NT2/D1 (cell line): Measurements from ENCODE around the gene EML6.

Source experiments
- DNase-seq: peaks from one replicate; pipeline ENCODE4 v3.0.0-alpha.2; 2011; ENCODE audit warnings: low read depth, low spot score
- H3K27me3 ChIP-seq: 2 replicates; pipeline ENCODE4 v1.6.0; 2011; ENCODE audit warnings: mild to moderate bottlenecking; ENCODE audit not compliant: insufficient read length, insufficient read depth
- H3K36me3 ChIP-seq: 2 replicates; pipeline ENCODE4 v1.6.1; 2011; ENCODE audit warnings: mild to moderate bottlenecking, low read length, mixed read lengths; ENCODE audit not compliant: insufficient read depth, insufficient read length
- H3K4me1 ChIP-seq: 2 replicates; pipeline ENCODE4 v1.5.1; 2011; ENCODE audit not compliant: insufficient read depth, insufficient read length
- H3K4me3 ChIP-seq: 2 replicates; pipeline ENCODE4 v1.5.1; 2011; ENCODE audit warnings: low read depth; ENCODE audit not compliant: insufficient read length
- H3K9ac ChIP-seq: 2 replicates; pipeline ENCODE4 v1.6.0; 2011; ENCODE audit warnings: low read depth; ENCODE audit not compliant: insufficient read length
- H3K9me3 ChIP-seq: 2 replicates; pipeline ENCODE4 v1.5.1; 2011; ENCODE audit warnings: mild to moderate bottlenecking, low read length; ENCODE audit not compliant: insufficient read depth
- SUZ12 ChIP-seq: IDR thresholded peaks from 2 replicates; pipeline ENCODE4 v1.6.1; 2011; ENCODE audit not compliant: insufficient read length, insufficient read depth; ENCODE audit errors: extremely low read depth
- YY1 ChIP-seq: IDR thresholded peaks from 2 replicates; pipeline ENCODE4 v1.6.1; 2011; ENCODE audit not compliant: insufficient read length, insufficient read depth
- ZNF274 ChIP-seq: IDR thresholded peaks from 2 replicates; pipeline ENCODE4 v1.6.1; 2011; ENCODE audit warnings: mild to moderate bottlenecking, low read depth, low read length

The EML6 gene

DNA sequence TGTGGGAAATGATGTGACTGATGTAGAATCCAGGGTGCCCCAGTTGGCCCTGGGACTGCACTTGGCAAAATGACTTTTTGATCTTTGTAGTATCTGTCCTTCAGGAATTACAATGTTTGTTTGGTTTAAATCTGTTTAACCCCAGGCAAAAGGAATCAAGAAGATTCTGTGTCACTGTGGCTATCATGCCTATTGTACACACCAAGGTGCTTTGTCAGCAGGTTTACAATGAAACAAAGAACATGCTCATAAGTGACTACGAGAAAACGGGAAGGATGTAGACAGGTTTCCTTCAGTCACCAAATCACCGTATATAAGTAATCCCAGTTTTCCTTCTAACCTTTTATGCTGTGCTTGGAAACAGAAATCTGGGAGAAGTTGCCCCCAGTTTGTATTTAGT is 217.3 kb downstream of the EML6 start:
- DNase-seq = no peak
- no peak overlapping the region for H3K9ac ChIP-seq
- no peaks in the 10 kb centered on the region for H3K36me3 ChIP-seq
- H3K4me1 ChIP-seq = peaks cover 2% of the 10 kb centered on the region
- TF ChIP-seq SUZ12 (no peak), YY1 (no peak), ZNF274 (no peak)
- H3K27me3 ChIP-seq = no peaks in the 10 kb centered on the region
- H3K9me3 ChIP-seq = 0 out of 2 replicates have a peak, but pooled peaks cover 3% of the 10 kb centered on the region
- H3K4me3 ChIP-seq = no peak overlapping the region

DNA sequence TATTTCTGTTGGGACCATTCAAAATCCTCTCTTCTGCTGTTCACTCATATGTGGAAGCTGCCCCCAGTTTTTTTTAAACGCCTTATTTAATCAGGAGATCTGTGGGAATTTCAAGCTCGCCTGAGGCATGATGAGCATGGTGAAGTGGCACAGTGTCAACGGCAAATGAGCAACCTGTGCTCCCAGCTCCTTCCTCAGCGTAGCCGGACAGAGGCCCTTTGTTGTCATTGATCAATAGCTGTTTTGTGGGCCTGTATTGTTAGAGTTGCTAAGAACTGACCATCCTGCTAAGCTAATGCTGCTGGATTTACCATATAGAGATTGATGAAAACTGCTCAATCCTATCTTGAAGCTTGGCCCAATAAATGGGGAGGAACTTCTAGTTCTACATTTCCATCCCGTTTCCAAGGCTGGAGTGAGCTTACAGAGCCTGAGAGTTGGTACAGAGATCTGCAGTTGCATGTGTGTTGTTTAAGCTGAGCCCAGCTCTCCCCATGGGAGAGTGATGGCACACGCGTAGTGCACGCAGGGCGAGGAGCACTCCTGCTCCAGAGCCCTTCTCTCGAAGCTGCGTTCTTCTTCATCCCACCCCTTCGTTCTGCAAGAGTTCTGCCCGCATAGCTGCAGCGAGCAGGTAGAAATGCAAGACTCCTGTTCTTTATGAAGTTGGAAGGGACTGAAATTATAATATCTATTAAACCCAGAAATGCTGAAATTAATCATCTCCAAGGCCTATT is 218.0 kb downstream of the EML6 start:
- H3K27me3 ChIP-seq = no peaks in the 10 kb centered on the region
- DNase-seq = no peak
- 0 out of 2 replicates have a peak, but pooled peaks cover 3% of the 10 kb centered on the region for H3K9me3 ChIP-seq
- H3K9ac ChIP-seq = no peak overlapping the region
- no peaks in the 10 kb centered on the region for H3K36me3 ChIP-seq
- peaks cover 2% of the 10 kb centered on the region for H3K4me1 ChIP-seq
- H3K4me3 ChIP-seq = no peak overlapping the region
- TF ChIP-seq ZNF274 (no peak), SUZ12 (no peak), YY1 (no peak)

DNA sequence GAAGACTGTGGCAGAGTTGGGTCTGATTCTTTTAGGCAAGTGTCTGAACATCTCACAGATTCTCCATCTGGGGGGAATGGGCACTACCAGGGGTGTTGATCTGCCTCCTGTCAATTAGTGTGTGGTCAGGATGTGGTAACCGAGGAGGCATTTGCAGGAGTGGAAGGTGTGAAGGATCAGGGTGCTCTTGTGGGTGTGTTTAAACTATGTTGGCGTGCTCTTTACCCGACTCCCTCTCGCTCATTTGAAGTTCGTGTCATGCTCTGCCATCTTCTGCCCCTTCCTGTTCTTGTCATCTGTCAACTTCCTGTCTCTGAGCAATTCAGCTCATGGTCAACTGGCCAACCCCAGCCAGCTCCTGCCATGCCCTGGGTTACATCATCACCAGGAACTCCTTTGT is 218.9 kb downstream of the EML6 start:
- Histone ChIP-seq H3K27me3 (no peaks in the 10 kb centered on the region), H3K4me1 (peaks cover 2% of the 10 kb centered on the region), H3K9ac (no peak overlapping the region), H3K36me3 (no peaks in the 10 kb centered on the region), H3K4me3 (no peak overlapping the region), H3K9me3 (0 out of 2 replicates have a peak, but pooled peaks cover 3% of the 10 kb centered on the region)
- no peak for DNase-seq
- TF ChIP-seq YY1 (no peak), ZNF274 (no peak), SUZ12 (no peak)

- Histone ChIP-seq H3K27me3 (no peaks in the 10 kb centered on the region), H3K9ac (no peak overlapping the region), H3K9me3 (no peaks in the 10 kb centered on the region), H3K4me1 (peaks cover 2% of the 10 kb centered on the region), H3K4me3 (no peak overlapping the region), H3K36me3 (no peaks in the 10 kb centered on the region)
- DNase-seq = no peak
- TF ChIP-seq SUZ12 = no peak
- TF ChIP-seq YY1 = no peak
- TF ChIP-seq ZNF274 = no peak
These were observed 221.4 kb downstream of the EML6 start for GRCh38 chr2:54944724-54945326.

GRCh38 chr2:54945391-54946219 is 222.1 kb downstream of the EML6 start:
- H3K27me3 ChIP-seq = no peaks in the 10 kb centered on the region
- no peak for TF ChIP-seq YY1
- no peaks in the 10 kb centered on the region for H3K9me3 ChIP-seq
- H3K9ac ChIP-seq = no peak overlapping the region
- H3K36me3 ChIP-seq = no peaks in the 10 kb centered on the region
- H3K4me1 ChIP-seq = peaks cover 2% of the 10 kb centered on the region
- no peak for DNase-seq
- no peak overlapping the region for H3K4me3 ChIP-seq

DNA sequence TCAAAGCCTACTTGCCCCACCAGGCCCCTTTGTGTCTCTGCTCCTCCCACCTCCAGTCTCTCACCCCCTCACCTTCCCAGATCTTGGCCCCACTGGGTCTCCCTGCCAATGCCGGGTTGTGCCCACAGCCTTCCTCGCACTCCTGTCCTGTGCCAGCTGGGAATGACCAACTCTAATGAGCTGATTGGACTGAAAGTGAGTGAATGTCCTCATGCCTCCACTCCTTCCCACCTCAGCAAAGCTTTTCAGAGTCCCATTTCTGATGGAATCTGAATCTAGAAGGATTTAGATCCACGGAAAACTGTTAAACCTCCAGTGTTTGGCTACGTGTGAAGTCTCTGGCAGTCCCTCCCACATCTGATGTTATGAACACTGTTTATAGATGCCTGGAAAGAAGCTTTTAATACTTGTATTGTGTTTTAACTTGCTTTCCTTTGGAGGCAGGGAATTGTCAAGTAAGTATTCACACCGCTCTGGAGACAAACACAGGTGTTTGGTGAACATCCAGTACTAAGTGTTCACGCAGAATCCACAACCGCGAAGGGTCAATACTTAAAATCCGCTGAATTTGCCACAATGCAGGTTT is 222.9 kb downstream of the EML6 start:
- H3K9me3 ChIP-seq = no peaks in the 10 kb centered on the region
- no peak overlapping the region for H3K4me3 ChIP-seq
- no peaks in the 10 kb centered on the region for H3K36me3 ChIP-seq
- no peak overlapping the region for H3K9ac ChIP-seq
- TF ChIP-seq YY1 = no peak
- TF ChIP-seq ZNF274 = no peak
- no peak for TF ChIP-seq SUZ12
- H3K27me3 ChIP-seq = no peaks in the 10 kb centered on the region
- peaks cover 2% of the 10 kb centered on the region for H3K4me1 ChIP-seq
- no peak for DNase-seq

- peaks cover 2% of the 10 kb centered on the region for H3K4me1 ChIP-seq
- no peaks in the 10 kb centered on the region for H3K36me3 ChIP-seq
- no peak overlapping the region for H3K9ac ChIP-seq
- no peak for DNase-seq
- TF ChIP-seq YY1 (no peak), ZNF274 (no peak), SUZ12 (no peak)
- no peak overlapping the region for H3K4me3 ChIP-seq
- no peaks in the 10 kb centered on the region for H3K9me3 ChIP-seq
- no peaks in the 10 kb centered on the region for H3K27me3 ChIP-seq
These were observed 223.7 kb downstream of the EML6 start for GRCh38 chr2:54947136-54947535.
